Measurements from ENCODE around the gene NEK11.

GRCh38 chr3:131079086-131079485 is 52.4 kb downstream of the NEK11 start:
- TF ChIP-seq POLR2A (IDR thresholded peaks at IDR 0.05; ENCODE audit: low read depth, low read length) (no peak), TAF1 (IDR thresholded peaks at IDR 0.05; ENCODE audit: borderline replicate concordance, low read depth, low read length) (no peak), POLR2AphosphoS5 (IDR thresholded peaks at IDR 0.05; ENCODE audit: low read depth, low read length) (no peak)
